Panc1 (cell line): Measurements from ENCODE around the gene PRKG1. TPM values are rescaled to one million over a fixed set of nuclear protein-coding genes. Genes with fewer than 3 reads are reported as not detected.

Experiments
- ATAC-seq: fragments of 200-7000 bp; cut with Tn5 transposase; 2 replicates; pipeline ENCODE4 v1.9.1; 2020; ENCODE audit warnings: mild to moderate bottlenecking, moderate library complexity
- BruUV-seq: library from RNA; stranded (reverse); fragments of 400-500 nt; replicated peaks from 2 replicates; lab custom pipeline; 2021; lab: Mats Ljungman, UMichigan
- CTCF ChIA-PET: fragments of 300-600 bp; sonication (Branson Sonifier 250); formaldehyde crosslinking; loops from one replicate; lab custom pipeline; 2022; ENCODE audit warnings: antibody characterized with exemption; lab: Charles Lee
- POLR2A ChIA-PET: fragments of 300-600 bp; sonication (Branson Sonifier 250); formaldehyde crosslinking; loops from one replicate; lab custom pipeline; 2022; ENCODE audit warnings: antibody characterized with exemption; lab: Charles Lee
- DNase-seq: peaks from one replicate; pipeline ENCODE4 v3.0.0-alpha.2; 2010; ENCODE audit warnings: low read depth, low spot score
- H3K27ac ChIP-seq: 2 replicates; pipeline ENCODE4 v1.5.1; 2011; ENCODE audit warnings: mild to moderate bottlenecking, low read length, inconsistent platforms
- H3K27me3 ChIP-seq: fragments of 200-500 bp; sonication (Bioruptor generic); 2 replicates; pipeline ENCODE4 v1.6.0; 2014; ENCODE audit warnings: low read length, inconsistent platforms; ENCODE audit not compliant: control insufficient read depth, insufficient read depth
- H3K36me3 ChIP-seq: fragments of 200-500 bp; sonication (Bioruptor generic); 2 replicates; pipeline ENCODE4 v1.5.1; 2014; ENCODE audit warnings: inconsistent platforms, mild to moderate bottlenecking, low read length, moderate library complexity; ENCODE audit not compliant: control insufficient read depth, insufficient read depth
- H3K4me1 ChIP-seq: 2 replicates; pipeline ENCODE4 v1.5.1; 2011; ENCODE audit warnings: inconsistent platforms, mild to moderate bottlenecking, low read length, moderate library complexity; ENCODE audit not compliant: control insufficient read depth, insufficient read depth
- H3K4me3 ChIP-seq, 2 experiments: 2 replicates each; pipeline ENCODE4 v1.5.1; 2011 to 2012; ENCODE audit warnings: low read depth in 2 of 2, low read length in 2 of 2, mild to moderate bottlenecking in 2 of 2, inconsistent platforms in 1 of 2, moderate library complexity in 1 of 2
- H3K9me3 ChIP-seq: fragments of 200-500 bp; sonication (Bioruptor generic); 2 replicates; pipeline ENCODE4 v1.5.1; 2014; ENCODE audit warnings: low read depth, mild to moderate bottlenecking, inconsistent platforms, low read length, moderate library complexity; ENCODE audit not compliant: control insufficient read depth, insufficient read depth
- CTCF ChIP-seq: fragments of 450-650 bp; IDR thresholded peaks from 2 replicates; pipeline ENCODE4 v1.5.1; 2017; ENCODE audit warnings: mild to moderate bottlenecking
- POLR2AphosphoS5 ChIP-seq: IDR thresholded peaks from 2 replicates; pipeline ENCODE4 v1.6.1; 2012; ENCODE audit warnings: mild to moderate bottlenecking, low read depth, low read length, moderate library complexity
- REST ChIP-seq, 2 experiments: IDR thresholded peaks; 2 replicates each; pipeline ENCODE4 v1.6.1; 2011 to 2012; ENCODE audit warnings: low read depth in 2 of 2, control low read depth in 1 of 2, low read length in 1 of 2, mild to moderate bottlenecking in 1 of 2, moderate library complexity in 1 of 2; ENCODE audit not compliant: insufficient read depth in 1 of 2
- SIN3A ChIP-seq: IDR thresholded peaks from 2 replicates; pipeline ENCODE4 v1.6.1; 2012; ENCODE audit warnings: low read depth, mild to moderate bottlenecking, low read length, moderate library complexity, borderline replicate concordance; ENCODE audit not compliant: insufficient read depth
- TCF7L2 ChIP-seq: IDR thresholded peaks from 2 replicates; pipeline ENCODE4 v1.6.1; 2011; ENCODE audit warnings: mild to moderate bottlenecking, low read depth, low read length, inconsistent platforms
- in situ Hi-C: cut with HindIII; loops from 2 replicates; pipeline ENCODE4 v1.10.0; 2016; ENCODE audit warnings: low sequenced_read_pairs, low pct_unique_long_range_greater_than_20kb
- intact Hi-C: fragments of 100-400 bp; cut with micrococcal nuclease; formaldehyde crosslinking; loops from one replicate; pipeline ENCODE4 v1.10.0; 2022; ENCODE audit not compliant: unreplicated experiment
- total RNA-seq: library from RNA; stranded (reverse); gene quantifications from one replicate; pipeline ENCODE4 v1.2.1, GENCODE V29; 2021; ENCODE audit not compliant: unreplicated experiment

Gene PRKG1
- total RNA-seq, 1 experiment from 2014 or later: 0.92 TPM

GRCh38 chr10:51772387-51772786 lies 698.1 kb downstream of the PRKG1 start:
- H3K4me3 ChIP-seq: no peak overlapping the region
- no peak for DNase-seq
- in situ Hi-C loops (no loop called here), intact Hi-C loops (no loop called here)
- no peak for ATAC-seq
- TF ChIP-seq POLR2AphosphoS5 (no peak), SIN3A (no peak)
- CTCF ChIA-PET: no interaction called here
- H3K9me3 ChIP-seq: 0 out of 2 replicates have a peak, but pooled peaks cover 1% of the 10 kb centered on the region
- H3K4me1 ChIP-seq: no peaks in the 10 kb centered on the region
- BruUV-seq: no TSS peak
- no peaks in the 10 kb centered on the region for H3K27me3 ChIP-seq
- no peak overlapping the region for H3K27ac ChIP-seq
- no peaks in the 10 kb centered on the region for H3K36me3 ChIP-seq
- POLR2A ChIA-PET: no interaction called here

- no peaks in the 10 kb centered on the region for H3K4me1 ChIP-seq
- no peak overlapping the region for H3K4me3 ChIP-seq
- H3K27me3 ChIP-seq: no peaks in the 10 kb centered on the region
- in situ Hi-C loops (no loop called here), intact Hi-C loops (no loop called here)
- DNase-seq (no peak), ATAC-seq (no peak)
- H3K27ac ChIP-seq: no peak overlapping the region
- no peaks in the 10 kb centered on the region for H3K36me3 ChIP-seq
- ChIA-PET CTCF (no interaction called here), POLR2A (no interaction called here)
- TF ChIP-seq TCF7L2 (no peak), CTCF (no peak), SIN3A (no peak), REST (IDR thresholded peaks at IDR 0.05; ENCODE audit: insufficient read depth in 1 of 2, low read depth in 2 of 2, low read length in 1 of 2) (no peak), POLR2AphosphoS5 (no peak)
- BruUV-seq: no TSS peak
- H3K9me3 ChIP-seq: no peaks in the 10 kb centered on the region
These were observed 699.4 kb downstream of the PRKG1 start for GRCh38 chr10:51773681-51774080.

- Histone ChIP-seq H3K27me3 (no peaks in the 10 kb centered on the region), H3K9me3 (no peaks in the 10 kb centered on the region), H3K4me3 (no peak overlapping the region), H3K27ac (no peak overlapping the region), H3K4me1 (no peaks in the 10 kb centered on the region), H3K36me3 (no peaks in the 10 kb centered on the region)
- ATAC-seq (no peak), DNase-seq (no peak)
- ChIA-PET CTCF (no interaction called here), POLR2A (no interaction called here)
- no TSS peak for BruUV-seq
- intact Hi-C loops (no loop called here), in situ Hi-C loops (no loop called here)
- TF ChIP-seq TCF7L2 (no peak), SIN3A (no peak), REST (IDR thresholded peaks at IDR 0.05; ENCODE audit: insufficient read depth in 1 of 2, low read depth in 2 of 2, low read length in 1 of 2) (no peak), CTCF (no peak), POLR2AphosphoS5 (no peak)
These were observed 709.7 kb downstream of the PRKG1 start for GRCh38 chr10:51783941-51784340.
